Esophagus muscularis mucosa (tissue), 4 donors: ENCODE results near the gene CLDN24. TPM values are rescaled to one million over a fixed set of nuclear protein-coding genes. Genes with fewer than 3 reads are reported as not detected.

ENCODE experiments used
- DNase-seq: peaks from one replicate; pipeline ENCODE4 v3.0.0-alpha.2; 2017; ENCODE audit errors: extremely low spot score
- H3K27ac ChIP-seq, 4 donors: fragments of 200-600 bp; sonication (generic); replicated peaks in 1 of 4; 1 replicate in 3 of 4; 2 replicates in 1 of 4; pipeline ENCODE4 v1.5.1; 2016 to 2019; ENCODE audit warnings: mild to moderate bottlenecking in 1 of 4
- H3K27me3 ChIP-seq, 4 donors: fragments of 200-600 bp; sonication (generic); one replicate each; pipeline versions ENCODE4 v1.5.1 to v1.6.0; 2016 to 2019
- H3K36me3 ChIP-seq, 4 donors: fragments of 200-600 bp; sonication (generic); one replicate each; pipeline ENCODE4 v1.5.1; 2016 to 2019
- H3K4me1 ChIP-seq, 4 donors: fragments of 200-600 bp; sonication (generic); one replicate each; pipeline ENCODE4 v1.5.1; 2016 to 2019
- H3K4me3 ChIP-seq, 4 donors: fragments of 200-600 bp; sonication (generic); 1 replicate in 2 of 4; 2 replicates in 2 of 4; pipeline ENCODE4 v1.5.1; 2016 to 2019; ENCODE audit warnings: mild to moderate bottlenecking in 4 of 4, moderate library complexity in 1 of 4
- H3K9me3 ChIP-seq, 4 donors: fragments of 200-600 bp; sonication (generic); 1 replicate in 3 of 4; 2 replicates in 1 of 4; pipeline ENCODE4 v1.5.1; 2016 to 2019
- CTCF ChIP-seq, 3 experiments: fragments of 200-600 bp in 2 of 3; fragments of 450-650 bp in 1 of 3; sonication (generic) in 2 of 3; IDR thresholded peaks; one replicate each; pipeline ENCODE4 v1.5.1; 2017 to 2019; ENCODE audit warnings: antibody characterized with exemption in 3 of 3, mild to moderate bottlenecking in 2 of 3, moderate library complexity in 1 of 3
- EP300 ChIP-seq: sonication (generic); formaldehyde crosslinking; IDR thresholded peaks from one replicate; pipeline ENCODE4 v1.6.1; 2017; ENCODE audit warnings: antibody characterized with exemption
- POLR2A ChIP-seq: fragments of 450-650 bp; IDR thresholded peaks from one replicate; pipeline ENCODE4 v1.6.1; 2017; ENCODE audit warnings: antibody characterized with exemption, moderate library complexity, mild to moderate bottlenecking, low read depth
- POLR2AphosphoS5 ChIP-seq, 2 donors: sonication (generic); formaldehyde crosslinking; IDR thresholded peaks; one replicate each; pipeline ENCODE4 v1.6.1; 2017; ENCODE audit warnings: antibody characterized with exemption in 2 of 2
- WGBS: methylation state at CpG from one replicate; pipeline ENCODE4 v1.1.5; 2018; 5-methylcytosine and 5-hydroxymethylcytosine counted together
- intact Hi-C: fragments of 100-400 bp; cut with DNase I; formaldehyde crosslinking; loops from one replicate; pipeline ENCODE4 v1.15.1; 2023
- total RNA-seq, 4 donors: library from RNA; depleted of rRNA; stranded (reverse); fragments of >200 nt; gene quantifications; one replicate each; pipeline versions ENCODE4 v1.1.0 to v1.2.1, GENCODE V29; 2016

CLDN24 gene
- total RNA-seq, 4 donors from 2014 or later = not detected

GRCh38 chr4:183333983-183334382, 11.8 kb upstream of the CLDN24 start:
- Histone ChIP-seq H3K27me3 (no peaks in the 10 kb centered on the region), H3K4me1 (peaks cover 0 to 8% (median 3%) of the 10 kb centered on the region in 4 donors), H3K4me3 (no peak overlapping the region), H3K9me3 (no peaks in the 10 kb centered on the region), H3K27ac (no peak overlapping the region), H3K36me3 (no peaks in the 10 kb centered on the region)
- TF ChIP-seq EP300 = no peak
- intact Hi-C loops = no loop called here
- no peak for DNase-seq
- WGBS = 93% methylated on average over 6 of the region's 6 CpGs

- 93% methylated on average over 9 of the region's 9 CpGs for WGBS
- Histone ChIP-seq H3K4me1 (peaks cover 0 to 8% (median 3%) of the 10 kb centered on the region in 4 donors), H3K27ac (no peak overlapping the region), H3K27me3 (no peaks in the 10 kb centered on the region), H3K36me3 (no peaks in the 10 kb centered on the region), H3K4me3 (no peak overlapping the region), H3K9me3 (no peaks in the 10 kb centered on the region)
- intact Hi-C loops = no loop called here
- no peak for TF ChIP-seq POLR2A
- TF ChIP-seq EP300 = no peak
- no peak for TF ChIP-seq POLR2AphosphoS5 (IDR thresholded peaks at IDR 0.05)
- DNase-seq = no peak
These were observed 11.0 kb upstream of the CLDN24 start for GRCh38 chr4:183333202-183333601.

- DNase-seq = no peak
These were observed 10.2 kb upstream of the CLDN24 start for GRCh38 chr4:183332447-183332846.

GRCh38 chr4:183330841-183331240, 8.6 kb upstream of the CLDN24 start:
- DNase-seq = peak; percentile 66
- Histone ChIP-seq H3K36me3 (no peaks in the 10 kb centered on the region), H3K4me3 (no peak overlapping the region), H3K4me1 (peaks cover 0 to 8% (median 2%) of the 10 kb centered on the region in 4 donors), H3K27ac (no peak overlapping the region), H3K27me3 (no peaks in the 10 kb centered on the region), H3K9me3 (no peaks in the 10 kb centered on the region)
- 91% methylated on average over 2 of the region's 2 CpGs for WGBS
- intact Hi-C loops = no loop called here
- no peak for TF ChIP-seq EP300
- no peak for TF ChIP-seq POLR2AphosphoS5 (IDR thresholded peaks at IDR 0.05)
- TF ChIP-seq CTCF (IDR thresholded peaks at IDR 0.05) = no peak
- no peak for TF ChIP-seq POLR2A

More at GRCh38 chr4:183332447-183332846, 10.2 kb upstream of the CLDN24 start:
- H3K9me3 ChIP-seq = no peaks in the 10 kb centered on the region
- H3K36me3 ChIP-seq = no peaks in the 10 kb centered on the region
- H3K27me3 ChIP-seq = no peaks in the 10 kb centered on the region
- peaks cover 0 to 8% (median 3%) of the 10 kb centered on the region in 4 donors for H3K4me1 ChIP-seq
- 91% methylated on average over 11 of the region's 11 CpGs for WGBS
- TF ChIP-seq POLR2AphosphoS5 (IDR thresholded peaks at IDR 0.05) (no peak), EP300 (no peak), CTCF (IDR thresholded peaks at IDR 0.05) (no peak), POLR2A (no peak)
- intact Hi-C loops = no loop called here
- no peak overlapping the region for H3K4me3 ChIP-seq
- H3K27ac ChIP-seq = no peak overlapping the region

- TF ChIP-seq POLR2A (no peak), EP300 (no peak), CTCF (IDR thresholded peaks at IDR 0.05) (no peak), POLR2AphosphoS5 (IDR thresholded peaks at IDR 0.05) (no peak)
- Histone ChIP-seq H3K4me1 (peaks cover 0 to 8% (median 2%) of the 10 kb centered on the region in 4 donors), H3K27ac (no peak overlapping the region), H3K9me3 (no peaks in the 10 kb centered on the region), H3K4me3 (no peak overlapping the region), H3K27me3 (no peaks in the 10 kb centered on the region), H3K36me3 (no peaks in the 10 kb centered on the region)
- DNase-seq = no peak
- 51% methylated on average over 8 of the region's 10 CpGs for WGBS
- intact Hi-C loops = no loop called here
These were observed 7.9 kb upstream of the CLDN24 start for GRCh38 chr4:183329954-183330742.
